IPS DF 6.9 (cell line): ENCODE results near the gene LIMS4.
"Not testable (repeated sequence)": the region's sequence is repeated elsewhere in the genome, so short reads cannot be mapped to it uniquely, and the experiment has no call there.

Source experiments
- DNase-seq: peaks from one replicate; pipeline ENCODE4 v3.0.0-alpha.2; 2013; ENCODE audit warnings: low read depth, low spot score
- H3K27ac ChIP-seq: one replicate; pipeline ENCODE4 v1.5.1; 2013; ENCODE audit warnings: low read length, control low read depth
- H3K27me3 ChIP-seq: 2 replicates; pipeline ENCODE4 v1.6.1; 2013; ENCODE audit warnings: mild to moderate bottlenecking, low read length; ENCODE audit not compliant: control insufficient read depth, insufficient read depth
- H3K36me3 ChIP-seq: 2 replicates; pipeline ENCODE4 v1.6.1; 2013; ENCODE audit warnings: low read length; ENCODE audit not compliant: control insufficient read depth, insufficient read depth
- H3K4me1 ChIP-seq: 2 replicates; pipeline ENCODE4 v1.6.1; 2013; ENCODE audit warnings: low read length; ENCODE audit not compliant: control insufficient read depth, insufficient read depth
- H3K4me3 ChIP-seq: 2 replicates; pipeline ENCODE4 v1.5.1; 2013; ENCODE audit warnings: mild to moderate bottlenecking, low read length
- H3K9me3 ChIP-seq: 2 replicates; pipeline ENCODE4 v1.6.1; 2013; ENCODE audit warnings: low read length, inconsistent platforms; ENCODE audit not compliant: control insufficient read depth, insufficient read depth
- WGBS: extraction: QIAGEN DNeasy Blood & Tissue Kit; methylation state at CpG from one replicate; pipeline ENCODE4 v1.1.7; 2013; ENCODE audit warnings: mixed read lengths, missing lambda C conversion rate; ENCODE audit not compliant: insufficient read length, insufficient coverage; 5-methylcytosine and 5-hydroxymethylcytosine counted together

LIMS4 gene

GRCh38 chr2:110450951-110451350 is 21.7 kb downstream of the LIMS4 start:
- DNase-seq, H3K36me3 ChIP-seq, H3K9me3 ChIP-seq, H3K27me3 ChIP-seq, H3K4me1 ChIP-seq, H3K4me3 ChIP-seq, H3K27ac ChIP-seq: not testable (repeated sequence)
- WGBS = no CpG with 5 or more reads among the region's 2 CpGs

- not testable (repeated sequence) for DNase-seq, H3K4me1 ChIP-seq, H3K4me3 ChIP-seq, H3K36me3 ChIP-seq, H3K27me3 ChIP-seq, H3K27ac ChIP-seq, H3K9me3 ChIP-seq
- no CpG with 5 or more reads among the region's 7 CpGs for WGBS
These were observed 23.3 kb downstream of the LIMS4 start for GRCh38 chr2:110449127-110449947.

DNA sequence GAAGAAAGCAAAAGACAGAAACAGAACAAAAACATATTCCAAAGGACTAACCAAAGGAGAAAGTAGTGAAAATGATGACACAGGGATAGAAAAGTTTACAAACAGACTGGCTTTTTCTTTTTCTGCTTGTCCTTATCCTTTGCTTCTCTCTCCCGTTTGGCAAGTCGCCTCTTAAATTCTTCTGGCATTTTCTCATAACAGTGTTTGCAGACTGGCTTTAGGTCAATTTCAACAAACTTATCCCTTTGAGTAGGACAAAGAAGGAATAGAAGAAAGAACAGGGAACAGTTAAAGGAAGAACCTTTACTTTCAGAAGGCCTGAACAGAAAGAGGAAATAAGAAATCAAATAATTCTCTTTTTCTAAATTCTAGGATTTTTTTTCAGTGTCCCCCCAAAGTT is 26.0 kb downstream of the LIMS4 start:
- not testable (repeated sequence) for H3K27me3 ChIP-seq, H3K36me3 ChIP-seq, H3K4me3 ChIP-seq, DNase-seq, H3K27ac ChIP-seq, H3K4me1 ChIP-seq, H3K9me3 ChIP-seq
- no CpG with 5 or more reads among the region's 2 CpGs for WGBS

GRCh38 chr2:110443305-110444005 is 29.2 kb downstream of the LIMS4 start:
- not testable (repeated sequence) for H3K27me3 ChIP-seq, H3K9me3 ChIP-seq, H3K36me3 ChIP-seq, H3K4me3 ChIP-seq, H3K4me1 ChIP-seq, DNase-seq, H3K27ac ChIP-seq
- no CpG with 5 or more reads among the region's 8 CpGs for WGBS

DNA sequence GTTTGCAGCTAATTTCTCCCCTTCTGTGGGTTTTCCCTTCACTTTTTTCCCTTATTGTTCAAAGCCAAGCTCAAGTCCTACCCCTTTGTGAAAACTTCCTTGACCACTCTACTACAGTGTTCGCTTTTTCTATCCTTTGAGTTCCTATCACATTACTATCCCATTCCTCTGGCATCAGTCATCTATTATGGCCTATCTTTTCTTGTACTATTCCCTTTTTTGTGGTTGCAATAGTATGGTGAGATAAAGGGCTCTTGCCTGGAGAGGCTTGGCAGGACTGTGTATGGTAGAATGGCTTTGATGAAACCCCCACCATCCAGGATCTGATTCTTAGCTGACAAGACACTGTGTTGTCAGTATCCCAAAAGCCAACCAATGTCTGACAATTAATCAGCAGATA is 30.7 kb downstream of the LIMS4 start:
- H3K9me3 ChIP-seq, H3K36me3 ChIP-seq, H3K27ac ChIP-seq, DNase-seq, H3K4me3 ChIP-seq, H3K27me3 ChIP-seq, H3K4me1 ChIP-seq: not testable (repeated sequence)
- WGBS = no CpG with 5 or more reads among the region's 1 CpG

DNA sequence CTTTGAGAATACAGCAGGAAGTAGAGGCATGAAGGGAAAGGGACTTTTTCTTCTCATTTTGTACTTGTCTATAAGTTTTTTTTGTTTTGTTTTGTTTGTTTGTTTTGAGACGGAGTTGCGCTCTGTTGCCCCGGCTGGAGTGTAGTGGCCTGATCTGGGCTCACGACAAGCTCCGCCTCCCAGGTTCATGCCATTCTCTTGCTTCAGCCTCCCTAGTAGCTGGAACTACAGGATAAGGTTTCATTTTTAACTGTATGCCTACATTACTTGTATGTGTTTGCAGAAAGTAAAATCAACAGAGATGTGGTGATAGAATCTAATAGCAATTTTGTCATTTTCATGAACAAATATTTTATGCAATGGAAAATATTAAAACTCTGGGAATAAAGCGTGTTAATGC is 38.1 kb downstream of the LIMS4 start:
- H3K9me3 ChIP-seq, H3K27ac ChIP-seq, H3K4me1 ChIP-seq, H3K27me3 ChIP-seq, H3K36me3 ChIP-seq, DNase-seq, H3K4me3 ChIP-seq: not testable (repeated sequence)
- no CpG with 5 or more reads among the region's 6 CpGs for WGBS

GRCh38 chr2:110425725-110426124 is 46.9 kb downstream of the LIMS4 start:
- H3K4me1 ChIP-seq, H3K36me3 ChIP-seq, H3K4me3 ChIP-seq, H3K27ac ChIP-seq, H3K27me3 ChIP-seq, DNase-seq, H3K9me3 ChIP-seq: not testable (repeated sequence)
- WGBS = no CpG with 5 or more reads among the region's 4 CpGs

DNA sequence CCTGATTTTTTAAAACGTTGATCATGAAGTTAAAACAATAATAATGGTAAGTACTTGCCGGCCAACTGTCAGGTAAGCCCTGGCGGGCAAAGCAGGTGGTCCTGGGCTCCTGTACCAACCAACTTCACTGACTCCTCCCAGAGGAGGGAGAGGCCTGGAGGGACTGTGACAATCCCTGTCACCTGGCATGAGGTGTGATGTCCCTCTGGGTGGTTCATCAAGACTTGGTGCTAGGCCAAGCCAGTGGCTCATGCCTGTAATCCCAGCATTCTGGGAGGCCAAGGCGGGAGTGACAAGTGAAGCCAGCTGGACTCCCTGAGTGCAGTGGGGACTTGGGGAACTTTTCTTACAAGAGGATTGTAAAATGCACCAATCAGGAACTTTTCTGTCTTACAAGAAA is 48.2 kb downstream of the LIMS4 start:
- not testable (repeated sequence) for H3K36me3 ChIP-seq, DNase-seq, H3K9me3 ChIP-seq, H3K27ac ChIP-seq, H3K4me3 ChIP-seq, H3K27me3 ChIP-seq, H3K4me1 ChIP-seq
- WGBS = no CpG with 5 or more reads among the region's 4 CpGs

GRCh38 chr2:110423574-110423962 is 49.0 kb downstream of the LIMS4 start:
- not testable (repeated sequence) for H3K4me3 ChIP-seq, H3K36me3 ChIP-seq, H3K27me3 ChIP-seq, H3K27ac ChIP-seq, DNase-seq, H3K9me3 ChIP-seq, H3K4me1 ChIP-seq
- no CpG with 5 or more reads among the region's 56 CpGs for WGBS

GRCh38 chr2:110422852-110423573 is 49.6 kb downstream of the LIMS4 start:
- not testable (repeated sequence) for H3K4me1 ChIP-seq, H3K27ac ChIP-seq, H3K4me3 ChIP-seq, H3K36me3 ChIP-seq, DNase-seq, H3K9me3 ChIP-seq, H3K27me3 ChIP-seq
- WGBS = no CpG with 5 or more reads among the region's 36 CpGs
